HEK293 (cell line): ENCODE data around the gene LRRC26.

Experiments
- ZBTB8A ChIP-seq: fragments of 450-650 bp; formaldehyde crosslinking; IDR thresholded peaks from 2 replicates; pipeline ENCODE4 v1.5.1; 2016; ENCODE audit warnings: missing biosample characterization, missing genetic modification characterization
- ZNF114 ChIP-seq: fragments of 450-650 bp; formaldehyde crosslinking; IDR thresholded peaks from 2 replicates; pipeline ENCODE4 v1.5.0; 2017; ENCODE audit warnings: missing biosample characterization, missing genetic modification characterization
- ZNF157 ChIP-seq: fragments of 450-650 bp; formaldehyde crosslinking; IDR thresholded peaks from 2 replicates; pipeline ENCODE4 v1.5.1; 2016; ENCODE audit warnings: missing biosample characterization, missing genetic modification characterization
- ZNF24 ChIP-seq: fragments of 450-650 bp; formaldehyde crosslinking; IDR thresholded peaks from 2 replicates; pipeline ENCODE4 v1.5.1; 2016; ENCODE audit warnings: missing biosample characterization, missing genetic modification characterization
- ZNF274 ChIP-seq, 2 experiments: fragments of 200-500 bp in 1 of 2; fragments of 450-650 bp in 1 of 2; sonication (Bioruptor generic) in 1 of 2; formaldehyde crosslinking in 1 of 2; IDR thresholded peaks; 2 replicates each; pipeline versions ENCODE4 v1.5.1 to v1.6.1; 2014 to 2016; ENCODE audit warnings: borderline replicate concordance in 1 of 2, inconsistent platforms in 1 of 2, low read length in 1 of 2, missing biosample characterization in 1 of 2, missing genetic modification characterization in 1 of 2
- ZNF341 ChIP-seq: fragments of 450-650 bp; formaldehyde crosslinking; IDR thresholded peaks from 2 replicates; pipeline ENCODE4; 2016; ENCODE audit warnings: low read depth, missing biosample characterization, missing genetic modification characterization
- ZNF654 ChIP-seq: fragments of 450-650 bp; formaldehyde crosslinking; IDR thresholded peaks from 2 replicates; pipeline ENCODE4 v1.5.1; 2016; ENCODE audit warnings: low read depth, missing biosample characterization, missing genetic modification characterization
- ZNF660 ChIP-seq: fragments of 450-650 bp; IDR thresholded peaks from 2 replicates; pipeline ENCODE4 v1.5.1; 2018; ENCODE audit warnings: missing biosample characterization, mild to moderate bottlenecking, missing genetic modification characterization
- TF ChIP-seq, protein P1 (sequence below): fragments of 450-650 bp; formaldehyde crosslinking; IDR thresholded peaks from 2 replicates; pipeline ENCODE4 v1.5.1; 2016; ENCODE audit warnings: missing biosample characterization, missing genetic modification characterization
- TF ChIP-seq, protein P2 (sequence below): fragments of 450-650 bp; formaldehyde crosslinking; IDR thresholded peaks from 2 replicates; pipeline ENCODE4 v1.5.1; 2016; ENCODE audit warnings: missing biosample characterization, missing genetic modification characterization, low read depth
- TF ChIP-seq, protein P3 (sequence below): IDR thresholded peaks from 2 replicates; pipeline ENCODE4 v1.6.1; 2011; ENCODE audit warnings: mild to moderate bottlenecking, low read depth, low read length, borderline replicate concordance
- TF ChIP-seq, protein P4 (sequence below): fragments of 450-650 bp; formaldehyde crosslinking; IDR thresholded peaks from 2 replicates; pipeline ENCODE4 v1.5.1; 2016; ENCODE audit warnings: missing biosample characterization, missing genetic modification characterization
- TF ChIP-seq, protein P5 (sequence below): fragments of 450-650 bp; IDR thresholded peaks from 2 replicates; pipeline ENCODE4 v1.5.1; 2018; ENCODE audit warnings: missing biosample characterization, missing genetic modification characterization
- TF ChIP-seq, protein P6 (sequence below): fragments of 450-650 bp; formaldehyde crosslinking; conservative IDR thresholded peaks from 2 replicates; pipeline ENCODE4 v1.5.1; 2016; ENCODE audit warnings: low read depth, missing biosample characterization, missing genetic modification characterization

DNA sequence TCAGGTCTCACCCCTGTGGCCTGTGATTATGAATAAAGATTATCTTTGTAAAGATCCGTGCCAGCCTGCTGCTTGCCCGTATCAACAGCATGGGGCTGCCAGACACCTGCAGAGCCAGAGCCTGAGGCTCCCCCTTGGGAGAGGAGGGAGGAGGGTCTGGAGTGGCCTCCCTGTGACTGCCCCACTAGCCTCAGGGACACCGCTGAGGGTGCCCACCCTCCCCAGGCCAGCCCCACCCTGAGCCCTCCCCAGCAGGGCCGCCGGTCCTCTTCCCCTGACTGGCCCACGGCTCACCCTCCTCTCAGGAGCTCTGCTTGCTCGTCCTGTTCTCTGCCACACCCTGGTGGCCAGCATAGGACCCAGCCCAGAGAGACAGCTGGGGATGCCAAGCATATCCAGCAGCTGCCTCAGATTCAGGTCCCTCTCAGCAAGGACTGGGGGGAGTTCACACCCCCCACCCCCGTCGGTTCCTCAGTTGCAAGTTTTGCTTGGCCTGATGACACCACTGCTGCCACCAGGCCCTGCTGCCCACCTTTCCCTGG is 20.5 kb upstream of the LRRC26 start:
- TF ChIP-seq, protein P1, sequence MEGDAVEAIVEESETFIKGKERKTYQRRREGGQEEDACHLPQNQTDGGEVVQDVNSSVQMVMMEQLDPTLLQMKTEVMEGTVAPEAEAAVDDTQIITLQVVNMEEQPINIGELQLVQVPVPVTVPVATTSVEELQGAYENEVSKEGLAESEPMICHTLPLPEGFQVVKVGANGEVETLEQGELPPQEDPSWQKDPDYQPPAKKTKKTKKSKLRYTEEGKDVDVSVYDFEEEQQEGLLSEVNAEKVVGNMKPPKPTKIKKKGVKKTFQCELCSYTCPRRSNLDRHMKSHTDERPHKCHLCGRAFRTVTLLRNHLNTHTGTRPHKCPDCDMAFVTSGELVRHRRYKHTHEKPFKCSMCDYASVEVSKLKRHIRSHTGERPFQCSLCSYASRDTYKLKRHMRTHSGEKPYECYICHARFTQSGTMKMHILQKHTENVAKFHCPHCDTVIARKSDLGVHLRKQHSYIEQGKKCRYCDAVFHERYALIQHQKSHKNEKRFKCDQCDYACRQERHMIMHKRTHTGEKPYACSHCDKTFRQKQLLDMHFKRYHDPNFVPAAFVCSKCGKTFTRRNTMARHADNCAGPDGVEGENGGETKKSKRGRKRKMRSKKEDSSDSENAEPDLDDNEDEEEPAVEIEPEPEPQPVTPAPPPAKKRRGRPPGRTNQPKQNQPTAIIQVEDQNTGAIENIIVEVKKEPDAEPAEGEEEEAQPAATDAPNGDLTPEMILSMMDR (tag by site-specific recombination) = peak; percentile 46; the same call in 1 of the 2 replicates
- TF ChIP-seq ZNF24 (tag by site-specific recombination) (no peak), ZNF660 (tag by site-specific recombination) (no peak), ZNF341 (tag by site-specific recombination) (no peak), ZBTB8A (no peak), ZNF157 (tag by site-specific recombination) (no peak), ZNF274 (IDR thresholded peaks at IDR 0.05; ENCODE audit: low read length) (no peak), ZNF274 (tag by site-specific recombination; IDR thresholded peaks at IDR 0.05; ENCODE audit: borderline replicate concordance) (no peak), ZNF654 (tag by site-specific recombination) (no peak), ZNF114 (tag by site-specific recombination) (no peak)
- TF ChIP-seq, protein P2, sequence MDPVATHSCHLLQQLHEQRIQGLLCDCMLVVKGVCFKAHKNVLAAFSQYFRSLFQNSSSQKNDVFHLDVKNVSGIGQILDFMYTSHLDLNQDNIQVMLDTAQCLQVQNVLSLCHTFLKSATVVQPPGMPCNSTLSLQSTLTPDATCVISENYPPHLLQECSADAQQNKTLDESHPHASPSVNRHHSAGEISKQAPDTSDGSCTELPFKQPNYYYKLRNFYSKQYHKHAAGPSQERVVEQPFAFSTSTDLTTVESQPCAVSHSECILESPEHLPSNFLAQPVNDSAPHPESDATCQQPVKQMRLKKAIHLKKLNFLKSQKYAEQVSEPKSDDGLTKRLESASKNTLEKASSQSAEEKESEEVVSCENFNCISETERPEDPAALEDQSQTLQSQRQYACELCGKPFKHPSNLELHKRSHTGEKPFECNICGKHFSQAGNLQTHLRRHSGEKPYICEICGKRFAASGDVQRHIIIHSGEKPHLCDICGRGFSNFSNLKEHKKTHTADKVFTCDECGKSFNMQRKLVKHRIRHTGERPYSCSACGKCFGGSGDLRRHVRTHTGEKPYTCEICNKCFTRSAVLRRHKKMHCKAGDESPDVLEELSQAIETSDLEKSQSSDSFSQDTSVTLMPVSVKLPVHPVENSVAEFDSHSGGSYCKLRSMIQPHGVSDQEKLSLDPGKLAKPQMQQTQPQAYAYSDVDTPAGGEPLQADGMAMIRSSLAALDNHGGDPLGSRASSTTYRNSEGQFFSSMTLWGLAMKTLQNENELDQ (tag by site-specific recombination) = no peak
- TF ChIP-seq, protein P3, sequence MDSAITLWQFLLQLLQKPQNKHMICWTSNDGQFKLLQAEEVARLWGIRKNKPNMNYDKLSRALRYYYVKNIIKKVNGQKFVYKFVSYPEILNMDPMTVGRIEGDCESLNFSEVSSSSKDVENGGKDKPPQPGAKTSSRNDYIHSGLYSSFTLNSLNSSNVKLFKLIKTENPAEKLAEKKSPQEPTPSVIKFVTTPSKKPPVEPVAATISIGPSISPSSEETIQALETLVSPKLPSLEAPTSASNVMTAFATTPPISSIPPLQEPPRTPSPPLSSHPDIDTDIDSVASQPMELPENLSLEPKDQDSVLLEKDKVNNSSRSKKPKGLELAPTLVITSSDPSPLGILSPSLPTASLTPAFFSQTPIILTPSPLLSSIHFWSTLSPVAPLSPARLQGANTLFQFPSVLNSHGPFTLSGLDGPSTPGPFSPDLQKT = no peak
- TF ChIP-seq, protein P4, sequence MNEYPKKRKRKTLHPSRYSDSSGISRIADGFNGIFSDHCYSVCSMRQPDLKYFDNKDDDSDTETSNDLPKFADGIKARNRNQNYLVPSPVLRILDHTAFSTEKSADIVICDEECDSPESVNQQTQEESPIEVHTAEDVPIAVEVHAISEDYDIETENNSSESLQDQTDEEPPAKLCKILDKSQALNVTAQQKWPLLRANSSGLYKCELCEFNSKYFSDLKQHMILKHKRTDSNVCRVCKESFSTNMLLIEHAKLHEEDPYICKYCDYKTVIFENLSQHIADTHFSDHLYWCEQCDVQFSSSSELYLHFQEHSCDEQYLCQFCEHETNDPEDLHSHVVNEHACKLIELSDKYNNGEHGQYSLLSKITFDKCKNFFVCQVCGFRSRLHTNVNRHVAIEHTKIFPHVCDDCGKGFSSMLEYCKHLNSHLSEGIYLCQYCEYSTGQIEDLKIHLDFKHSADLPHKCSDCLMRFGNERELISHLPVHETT (tag by site-specific recombination) = no peak
- TF ChIP-seq, protein P5, sequence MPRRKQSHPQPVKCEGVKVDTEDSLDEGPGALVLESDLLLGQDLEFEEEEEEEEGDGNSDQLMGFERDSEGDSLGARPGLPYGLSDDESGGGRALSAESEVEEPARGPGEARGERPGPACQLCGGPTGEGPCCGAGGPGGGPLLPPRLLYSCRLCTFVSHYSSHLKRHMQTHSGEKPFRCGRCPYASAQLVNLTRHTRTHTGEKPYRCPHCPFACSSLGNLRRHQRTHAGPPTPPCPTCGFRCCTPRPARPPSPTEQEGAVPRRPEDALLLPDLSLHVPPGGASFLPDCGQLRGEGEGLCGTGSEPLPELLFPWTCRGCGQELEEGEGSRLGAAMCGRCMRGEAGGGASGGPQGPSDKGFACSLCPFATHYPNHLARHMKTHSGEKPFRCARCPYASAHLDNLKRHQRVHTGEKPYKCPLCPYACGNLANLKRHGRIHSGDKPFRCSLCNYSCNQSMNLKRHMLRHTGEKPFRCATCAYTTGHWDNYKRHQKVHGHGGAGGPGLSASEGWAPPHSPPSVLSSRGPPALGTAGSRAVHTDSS (tag by site-specific recombination) = no peak
- TF ChIP-seq, protein P6, sequence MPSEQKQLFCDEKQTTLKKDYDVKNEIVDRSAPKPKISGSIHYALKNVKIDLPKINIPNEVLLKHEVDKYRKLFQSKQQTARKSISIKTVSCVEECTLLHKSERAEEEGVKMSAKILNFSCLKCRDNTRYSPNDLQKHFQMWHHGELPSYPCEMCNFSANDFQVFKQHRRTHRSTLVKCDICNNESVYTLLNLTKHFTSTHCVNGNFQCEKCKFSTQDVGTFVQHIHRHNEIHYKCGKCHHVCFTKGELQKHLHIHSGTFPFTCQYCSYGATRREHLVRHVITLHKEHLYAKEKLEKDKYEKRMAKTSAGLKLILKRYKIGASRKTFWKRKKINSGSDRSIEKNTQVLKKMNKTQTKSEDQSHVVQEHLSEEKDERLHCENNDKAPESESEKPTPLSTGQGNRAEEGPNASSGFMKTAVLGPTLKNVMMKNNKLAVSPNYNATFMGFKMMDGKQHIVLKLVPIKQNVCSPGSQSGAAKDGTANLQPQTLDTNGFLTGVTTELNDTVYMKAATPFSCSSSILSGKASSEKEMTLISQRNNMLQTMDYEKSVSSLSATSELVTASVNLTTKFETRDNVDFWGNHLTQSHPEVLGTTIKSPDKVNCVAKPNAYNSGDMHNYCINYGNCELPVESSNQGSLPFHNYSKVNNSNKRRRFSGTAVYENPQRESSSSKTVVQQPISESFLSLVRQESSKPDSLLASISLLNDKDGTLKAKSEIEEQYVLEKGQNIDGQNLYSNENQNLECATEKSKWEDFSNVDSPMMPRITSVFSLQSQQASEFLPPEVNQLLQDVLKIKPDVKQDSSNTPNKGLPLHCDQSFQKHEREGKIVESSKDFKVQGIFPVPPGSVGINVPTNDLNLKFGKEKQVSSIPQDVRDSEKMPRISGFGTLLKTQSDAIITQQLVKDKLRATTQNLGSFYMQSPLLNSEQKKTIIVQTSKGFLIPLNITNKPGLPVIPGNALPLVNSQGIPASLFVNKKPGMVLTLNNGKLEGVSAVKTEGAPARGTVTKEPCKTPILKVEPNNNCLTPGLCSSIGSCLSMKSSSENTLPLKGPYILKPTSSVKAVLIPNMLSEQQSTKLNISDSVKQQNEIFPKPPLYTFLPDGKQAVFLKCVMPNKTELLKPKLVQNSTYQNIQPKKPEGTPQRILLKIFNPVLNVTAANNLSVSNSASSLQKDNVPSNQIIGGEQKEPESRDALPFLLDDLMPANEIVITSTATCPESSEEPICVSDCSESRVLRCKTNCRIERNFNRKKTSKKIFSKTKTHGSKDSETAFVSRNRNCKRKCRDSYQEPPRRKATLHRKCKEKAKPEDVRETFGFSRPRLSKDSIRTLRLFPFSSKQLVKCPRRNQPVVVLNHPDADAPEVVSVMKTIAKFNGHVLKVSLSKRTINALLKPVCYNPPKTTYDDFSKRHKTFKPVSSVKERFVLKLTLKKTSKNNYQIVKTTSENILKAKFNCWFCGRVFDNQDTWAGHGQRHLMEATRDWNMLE = no peak
